Stimulated activated CD4-positive, alpha-beta T cell treated with anti-CD3 and anti-CD28 coated beads, TNF-alpha, amount 100 ng/mL, for 24 hours (primary cell): Measurements from ENCODE around the gene ZNF493.
A peak's percentile ranks its signal among the peaks of the same experiment; 100 is the strongest.

Experiments used
- DNase-seq, 3 experiments: peaks; one replicate each; pipeline ENCODE4 v3.0.0-alpha.2; 2020; ENCODE audit warnings: low read depth in 3 of 3

Gene ZNF493

DNA sequence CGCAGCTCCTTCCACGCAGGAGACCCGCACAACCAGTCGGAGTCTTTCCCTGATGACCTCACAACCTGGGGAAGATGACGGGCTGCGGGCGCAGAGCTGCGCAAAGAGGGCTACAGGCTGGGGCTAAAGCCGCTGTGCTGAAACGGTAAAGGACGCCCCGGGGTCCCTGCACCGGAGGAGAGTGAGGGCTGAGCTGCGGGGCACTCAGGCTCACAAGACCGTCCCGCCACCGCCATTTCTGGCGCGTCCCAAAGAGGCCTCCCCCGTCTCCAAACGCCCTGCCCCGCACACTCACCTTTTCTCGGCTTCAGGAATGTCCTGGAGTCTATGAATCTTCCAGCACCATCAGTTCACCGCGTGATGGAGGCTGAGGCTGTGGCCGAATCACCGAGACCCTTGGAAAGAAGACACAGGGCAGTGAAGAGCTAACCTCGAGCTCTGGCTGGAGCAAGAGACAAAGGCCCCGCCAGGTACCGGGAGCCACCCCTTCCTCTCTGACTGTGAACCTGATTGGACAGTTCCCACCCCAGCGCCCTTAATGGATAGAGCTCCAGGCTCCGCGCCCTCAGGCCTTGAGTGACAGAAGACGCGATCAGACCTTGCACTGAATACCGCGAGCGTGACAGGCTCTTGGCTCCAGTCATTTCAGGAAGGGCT is 66.6 kb downstream of the ZNF493 start:
- DNase-seq = peak in 1 of 3 experiments; percentile 48

DNA sequence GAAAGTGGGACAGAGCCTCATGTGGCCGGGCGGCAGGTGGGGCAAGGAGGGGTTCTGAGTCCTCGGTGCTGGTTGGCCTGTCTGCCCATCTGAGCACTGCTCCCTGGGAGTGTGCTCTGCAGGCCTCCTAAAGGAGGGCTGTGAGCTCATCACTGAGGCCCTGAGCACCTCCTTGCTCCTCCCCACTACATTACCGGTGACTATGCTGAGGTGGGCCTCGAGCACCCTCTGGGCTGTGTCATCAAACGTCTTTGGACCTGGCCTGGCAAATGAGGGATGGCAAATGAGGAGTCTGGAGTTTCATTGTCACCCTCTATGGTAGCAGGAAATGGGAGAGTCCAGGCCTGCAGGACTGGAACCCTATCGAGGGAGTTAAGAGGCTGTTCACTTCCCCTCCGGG is 69.7 kb downstream of the ZNF493 start:
- no peak for DNase-seq

DNA sequence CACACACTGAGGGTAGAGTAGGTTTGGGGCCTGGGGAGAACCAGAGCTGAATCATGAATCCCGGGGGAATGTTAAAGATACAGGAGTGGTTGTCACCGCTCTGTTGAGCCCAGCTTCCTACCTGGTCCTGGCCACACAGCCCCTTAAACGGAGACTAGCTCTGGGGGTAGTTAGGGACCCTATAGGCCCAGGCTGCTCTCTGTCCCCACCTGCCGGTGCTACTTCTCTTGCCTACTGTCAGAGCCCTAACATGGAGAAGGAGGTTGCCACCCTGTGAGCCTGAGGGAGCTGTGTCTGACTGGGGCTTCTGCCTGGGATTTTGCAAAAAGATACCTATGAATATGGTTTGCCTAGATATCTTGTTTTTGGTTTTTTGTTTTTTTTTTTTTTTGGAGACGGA is 71.9 kb downstream of the ZNF493 start:
- no peak for DNase-seq

DNA sequence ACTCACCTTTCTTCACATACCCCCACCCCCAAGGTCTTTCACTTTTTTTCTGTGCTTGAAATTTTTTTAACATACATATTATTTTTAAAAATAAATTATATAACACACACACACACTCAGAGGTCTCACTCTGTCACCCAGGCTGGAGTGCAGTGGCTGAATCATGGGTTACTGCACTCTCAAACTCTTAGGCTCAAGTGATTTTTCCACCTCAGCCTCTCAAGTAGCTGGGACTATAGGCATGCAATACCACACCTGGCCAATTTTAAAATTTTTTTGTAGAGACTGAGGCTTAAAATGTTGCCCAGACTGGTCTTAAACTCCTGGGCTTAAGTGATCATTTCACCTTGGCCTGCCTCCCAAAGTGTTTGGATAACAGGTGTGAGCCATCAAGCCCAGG is 75.6 kb downstream of the ZNF493 start:
- no peak for DNase-seq

DNA sequence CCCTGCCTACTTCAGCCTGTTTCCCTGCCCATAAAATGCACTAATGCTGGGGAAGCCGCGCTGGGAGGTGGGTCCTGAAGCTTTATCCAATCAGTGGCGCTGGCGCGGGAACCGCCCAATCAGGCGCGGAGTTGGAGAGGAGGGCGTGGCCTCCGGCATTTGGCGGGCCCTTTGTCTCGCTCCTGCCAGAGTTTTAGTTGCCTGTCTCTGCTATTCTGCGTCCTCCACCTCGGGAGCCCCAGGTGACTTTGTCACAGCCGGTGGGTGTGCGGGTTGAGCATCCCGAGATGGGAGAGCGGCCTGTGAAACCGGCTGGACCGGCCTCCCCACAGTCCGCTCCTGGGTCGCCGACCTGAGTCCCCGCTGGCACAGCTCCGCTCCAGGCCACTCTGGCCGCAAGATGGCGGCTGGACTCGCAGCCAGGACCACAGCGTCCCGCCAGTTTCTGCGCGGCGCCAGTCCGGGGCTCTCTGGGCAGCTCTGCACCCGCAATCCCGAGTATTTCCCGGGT is 77.8 kb downstream of the ZNF493 start:
- DNase-seq = peak; percentile 41 to 89 (median 71)
